LNCaP clone FGC (cell line): Measurements from ENCODE around the gene MRPL41.
"Not testable (repeated sequence)": the region's sequence is repeated elsewhere in the genome, so short reads cannot be mapped to it uniquely, and the experiment has no call there.

Source experiments
- DNase-seq: peaks from one replicate; pipeline ENCODE4 v3.0.0-alpha.2; 2011; ENCODE audit warnings: low read depth
- H3K4me3 ChIP-seq: 2 replicates; pipeline ENCODE4 v1.5.1; 2011; ENCODE audit warnings: mild to moderate bottlenecking, low read depth, low read length, control low read depth
- CTCF ChIP-seq: IDR thresholded peaks from 2 replicates; pipeline ENCODE4 v1.5.1; 2012; ENCODE audit warnings: mild to moderate bottlenecking; ENCODE audit not compliant: control insufficient read depth, insufficient read depth; ENCODE audit errors: extremely low read depth

MRPL41 gene

DNA sequence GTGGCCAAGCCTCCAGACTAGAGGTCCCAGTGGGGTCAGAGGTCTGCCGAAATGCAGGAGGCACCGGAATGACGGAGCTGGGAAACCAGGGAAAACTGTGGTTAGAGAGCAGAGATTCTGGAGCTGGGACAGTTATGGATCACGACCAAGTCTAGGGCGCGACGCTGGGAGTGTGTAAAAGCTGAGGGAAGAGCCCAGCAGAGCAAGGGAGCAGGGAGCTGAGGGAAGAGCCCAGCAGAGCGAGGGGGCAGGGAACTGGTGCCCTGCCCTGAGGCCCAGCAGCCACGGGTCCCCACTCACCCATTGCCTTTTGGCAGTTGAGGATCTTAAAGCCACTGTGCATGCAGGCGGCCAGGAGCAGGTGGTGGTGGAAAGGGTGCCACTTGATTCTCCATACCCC lies 12.5 kb downstream of the MRPL41 start:
- no peak for DNase-seq
- TF ChIP-seq CTCF, result no peak
- no peak overlapping the region for H3K4me3 ChIP-seq

DNA sequence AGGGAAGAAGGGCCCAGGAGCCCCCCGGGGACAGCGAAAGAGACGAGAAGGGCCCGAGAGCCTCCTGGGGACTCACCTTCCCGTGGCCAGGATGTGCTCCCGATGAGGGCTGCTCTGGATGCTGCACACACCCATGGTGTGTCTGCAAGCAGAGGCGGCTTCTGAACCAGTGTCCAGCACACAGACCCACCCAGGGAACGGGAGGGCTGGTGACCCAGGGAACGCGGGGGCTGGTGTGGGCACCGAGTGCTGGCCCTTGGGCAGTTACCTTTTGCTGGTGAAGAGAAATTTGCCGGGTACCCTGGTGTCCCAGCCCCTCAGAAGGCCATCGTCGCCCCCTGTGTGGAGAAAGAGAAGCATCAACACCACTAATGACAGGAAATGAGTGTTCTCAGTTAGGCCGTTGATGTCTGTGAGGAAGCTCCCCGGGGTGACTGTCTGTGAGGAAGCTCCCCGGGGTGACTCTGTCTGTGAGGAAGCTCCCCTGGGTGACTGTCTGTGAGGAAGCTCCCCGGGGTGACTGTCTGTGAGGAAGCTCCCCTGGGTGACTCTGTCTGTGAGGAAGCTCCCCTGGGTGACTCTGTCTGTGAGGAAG lies 13.2 kb downstream of the MRPL41 start:
- H3K4me3 ChIP-seq, result no peak overlapping the region
- TF ChIP-seq CTCF, result no peak
- DNase-seq, result no peak

DNA sequence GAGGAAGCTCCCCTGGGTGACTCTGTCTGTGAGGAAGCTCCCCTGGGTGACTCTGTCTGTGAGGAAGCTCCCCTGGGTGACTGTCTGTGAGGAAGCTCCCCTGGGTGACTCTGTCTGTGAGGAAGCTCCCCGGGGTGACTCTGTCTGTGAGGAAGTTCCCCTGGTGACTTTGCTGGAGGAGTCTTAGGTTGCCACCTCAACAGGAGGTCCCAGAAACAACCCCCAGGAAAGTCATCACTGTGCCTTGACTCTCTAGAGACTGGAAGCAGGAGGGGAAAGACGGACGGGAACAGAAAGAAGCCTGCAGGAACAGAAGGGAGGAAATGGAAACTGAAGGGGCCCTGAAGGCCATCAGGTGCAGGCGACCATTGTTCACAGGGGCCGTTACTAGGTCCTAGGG lies 16.8 kb downstream of the MRPL41 start:
- H3K4me3 ChIP-seq, DNase-seq: not testable (repeated sequence)

GRCh38 chr9:137569609-137570203 lies 18.0 kb downstream of the MRPL41 start:
- no peak for TF ChIP-seq CTCF
- DNase-seq, result no peak
- no peak overlapping the region for H3K4me3 ChIP-seq

DNA sequence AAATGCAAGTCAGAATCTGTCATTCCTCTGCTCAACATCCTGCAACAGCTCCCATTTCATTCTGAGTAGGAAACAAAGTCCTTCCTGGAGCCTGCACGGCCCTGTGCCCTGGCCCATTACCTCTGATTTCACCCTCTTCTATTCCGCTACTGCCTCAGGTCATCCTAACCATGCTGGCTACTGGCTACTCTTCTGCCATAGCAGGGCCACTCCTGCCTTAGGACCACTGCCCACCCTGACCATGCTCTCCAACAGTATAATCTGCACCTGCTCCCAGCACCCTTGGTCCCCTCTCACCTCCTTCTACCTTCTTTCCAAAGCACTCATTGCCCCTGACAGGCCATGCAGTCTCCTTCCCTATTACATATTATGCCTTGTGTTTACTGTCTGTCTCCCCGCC lies 18.9 kb downstream of the MRPL41 start:
- TF ChIP-seq CTCF, result no peak
- no peak for DNase-seq
- no peak overlapping the region for H3K4me3 ChIP-seq

DNA sequence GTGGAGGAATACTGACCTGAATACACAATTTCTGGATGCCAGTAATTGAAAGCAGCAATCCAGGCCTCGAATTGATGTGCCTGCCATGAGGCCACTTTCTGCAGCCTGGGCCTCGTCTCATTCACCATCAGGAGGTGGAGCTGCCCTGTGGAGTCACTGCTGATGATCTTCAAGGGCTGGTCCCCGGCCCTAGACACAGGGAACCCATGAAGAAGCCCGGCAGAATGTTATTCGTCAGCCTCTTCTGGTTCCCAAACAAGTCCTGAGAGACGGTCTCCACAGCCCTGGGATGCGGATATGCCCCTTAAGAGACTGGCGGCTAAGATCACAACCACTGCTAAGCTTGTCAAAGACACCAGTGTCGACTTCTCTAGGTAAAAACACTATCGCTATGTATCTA lies 22.5 kb downstream of the MRPL41 start:
- TF ChIP-seq CTCF, result no peak
- no peak for DNase-seq
- H3K4me3 ChIP-seq, result no peak overlapping the region

DNA sequence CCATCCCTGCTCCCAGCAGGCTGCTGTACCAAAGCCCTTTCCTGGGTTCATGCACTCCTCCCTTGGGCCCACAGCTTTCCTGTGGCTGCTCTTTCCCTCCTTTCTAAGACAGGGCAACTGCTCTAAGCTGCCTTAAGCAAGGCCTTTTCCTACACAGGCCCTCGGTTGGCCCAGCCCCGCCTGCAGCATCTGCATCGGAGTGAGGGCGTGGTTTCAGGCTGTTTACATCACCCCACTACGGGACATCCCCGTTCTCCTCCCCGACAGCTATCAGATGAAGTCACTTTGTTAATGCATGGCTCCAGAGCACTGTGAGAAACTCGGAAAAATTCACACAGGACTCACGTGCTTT lies 23.7 kb downstream of the MRPL41 start:
- no peak overlapping the region for H3K4me3 ChIP-seq
- no peak for TF ChIP-seq CTCF
- DNase-seq, result no peak
